ENCODE measurements around the gene TTLL9.

Gene TTLL9

DNA sequence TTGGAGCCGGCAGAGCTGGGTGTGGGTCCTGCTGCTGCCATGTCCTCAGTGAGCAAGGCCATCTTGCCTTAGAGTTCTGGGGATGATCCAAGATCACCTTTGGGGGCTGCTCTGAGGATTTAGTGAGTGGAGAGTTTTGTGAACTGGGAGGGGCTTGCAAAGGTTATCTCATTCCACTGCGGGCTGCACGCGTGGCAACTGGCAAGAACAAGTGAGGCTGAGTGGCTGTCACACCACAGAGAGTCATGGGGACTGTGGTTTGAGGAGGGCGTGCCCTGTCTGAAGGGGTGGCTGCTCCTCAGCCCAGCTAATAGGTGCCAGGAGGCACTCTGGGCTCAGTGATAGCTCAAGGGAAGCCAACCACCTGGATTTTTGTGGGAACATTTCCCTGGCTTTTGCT, 37.6 kb downstream of the TTLL9 start:
- Histone ChIP-seq H3K36me3 (replicated peaks in 1 of 2; ENCODE audit: control insufficient read depth in 2 of 2, insufficient read depth in 2 of 2, low read length in 2 of 2) (no peaks in the 10 kb centered on the region), H3K9ac (ENCODE audit: low read depth, low read length, poor library complexity) (no peak overlapping the region), H3K4ac (ENCODE audit: low read length) (no peak overlapping the region), H3K4me3 (ENCODE audit: low read length in 2 of 2) (no peak overlapping the region), H2AK5ac (ENCODE audit: low read depth, low read length) (peak overlapping the region; percentile 61), H2AFZ (ENCODE audit: low read length) (no peak overlapping the region), H2BK15ac (ENCODE audit: low read length) (no peak overlapping the region), H3K4me2 (ENCODE audit: insufficient read depth, low read length, poor library complexity, severe bottlenecking) (no peak overlapping the region), H2BK12ac (ENCODE audit: low read length) (no peak overlapping the region), H3K9me3 (replicated peaks in 1 of 2; ENCODE audit: control insufficient read depth in 2 of 2, insufficient read depth in 1 of 2, low read depth in 1 of 2, low read length in 2 of 2) (no peaks in the 10 kb centered on the region), H3K18ac (ENCODE audit: low read length) (no peak overlapping the region), H3K4me1 (ENCODE audit: control insufficient read depth in 2 of 2, insufficient read depth in 1 of 2, low read depth in 1 of 2, low read length in 2 of 2) (peaks cover 0 to 5% of the 10 kb centered on the region in 2 donors), H4K91ac (ENCODE audit: low read depth, low read length, poor library complexity) (no peak overlapping the region), H2BK120ac (ENCODE audit: low read depth, low read length) (no peak overlapping the region), H3K23ac (ENCODE audit: low read depth, low read length, poor library complexity) (no peak overlapping the region), H2BK5ac (ENCODE audit: low read length) (peak overlapping the region; percentile 10), H3K27ac (replicated peaks; ENCODE audit: low read length) (no peak overlapping the region), H4K8ac (ENCODE audit: low read depth, low read length) (no peak overlapping the region), H3K14ac (ENCODE audit: low read length) (no peak overlapping the region), H3K27me3 (ENCODE audit: control insufficient read depth in 3 of 3, insufficient read depth in 3 of 3, low read depth in 1 of 3, low read length in 3 of 3) (no peaks in the 10 kb centered on the region), H3K79me1 (ENCODE audit: low read depth, low read length) (no peaks in the 10 kb centered on the region)
- WGBS, 2 donors (ENCODE audit: extremely low coverage in 2 of 2, insufficient read length in 2 of 2, insufficient replicate concordance in 1 of 2): no CpG with 5 or more reads among the region's 5 CpGs
- no peak for DNase-seq (ENCODE audit: low spot score)

- H3K9me3 ChIP-seq (replicated peaks in 1 of 2; ENCODE audit: control insufficient read depth in 2 of 2, insufficient read depth in 1 of 2, low read depth in 1 of 2, low read length in 2 of 2): no peaks in the 10 kb centered on the region
- H2AFZ ChIP-seq (ENCODE audit: low read length): no peak overlapping the region
- no peak overlapping the region for H2BK12ac ChIP-seq (ENCODE audit: low read length)
- H4K8ac ChIP-seq (ENCODE audit: low read depth, low read length): no peak overlapping the region
- H3K4me1 ChIP-seq (ENCODE audit: control insufficient read depth in 2 of 2, insufficient read depth in 1 of 2, low read depth in 1 of 2, low read length in 2 of 2): peaks cover 0 to 5% of the 10 kb centered on the region in 2 donors
- peak overlapping the region; percentile 10 for H2BK5ac ChIP-seq (ENCODE audit: low read length)
- H2BK15ac ChIP-seq (ENCODE audit: low read length): no peak overlapping the region
- H2AK5ac ChIP-seq (ENCODE audit: low read depth, low read length): peak overlapping the region; percentile 61
- no peak overlapping the region for H4K91ac ChIP-seq (ENCODE audit: low read depth, low read length, poor library complexity)
- H3K23ac ChIP-seq (ENCODE audit: low read depth, low read length, poor library complexity): no peak overlapping the region
- H3K18ac ChIP-seq (ENCODE audit: low read length): no peak overlapping the region
- H3K14ac ChIP-seq (ENCODE audit: low read length): no peak overlapping the region
- no peaks in the 10 kb centered on the region for H3K79me1 ChIP-seq (ENCODE audit: low read depth, low read length)
- H3K9ac ChIP-seq (ENCODE audit: low read depth, low read length, poor library complexity): no peak overlapping the region
- no peak overlapping the region for H3K27ac ChIP-seq (replicated peaks; ENCODE audit: low read length)
- no peak overlapping the region for H3K4me3 ChIP-seq (ENCODE audit: low read length in 2 of 2)
- no peak overlapping the region for H3K4ac ChIP-seq (ENCODE audit: low read length)
- no peak overlapping the region for H3K4me2 ChIP-seq (ENCODE audit: insufficient read depth, low read length, poor library complexity, severe bottlenecking)
- no peak for DNase-seq (ENCODE audit: low spot score)
- no peaks in the 10 kb centered on the region for H3K27me3 ChIP-seq (ENCODE audit: control insufficient read depth in 3 of 3, insufficient read depth in 3 of 3, low read depth in 1 of 3, low read length in 3 of 3)
- no peak overlapping the region for H2BK120ac ChIP-seq (ENCODE audit: low read depth, low read length)
- no CpG with 5 or more reads among the region's 11 CpGs for WGBS, 2 donors (ENCODE audit: extremely low coverage in 2 of 2, insufficient read length in 2 of 2, insufficient replicate concordance in 1 of 2)
- H3K36me3 ChIP-seq (replicated peaks in 1 of 2; ENCODE audit: control insufficient read depth in 2 of 2, insufficient read depth in 2 of 2, low read length in 2 of 2): no peaks in the 10 kb centered on the region
Observed at GRCh38 chr20:31908424-31908823, 38.0 kb downstream of the TTLL9 start.

DNA sequence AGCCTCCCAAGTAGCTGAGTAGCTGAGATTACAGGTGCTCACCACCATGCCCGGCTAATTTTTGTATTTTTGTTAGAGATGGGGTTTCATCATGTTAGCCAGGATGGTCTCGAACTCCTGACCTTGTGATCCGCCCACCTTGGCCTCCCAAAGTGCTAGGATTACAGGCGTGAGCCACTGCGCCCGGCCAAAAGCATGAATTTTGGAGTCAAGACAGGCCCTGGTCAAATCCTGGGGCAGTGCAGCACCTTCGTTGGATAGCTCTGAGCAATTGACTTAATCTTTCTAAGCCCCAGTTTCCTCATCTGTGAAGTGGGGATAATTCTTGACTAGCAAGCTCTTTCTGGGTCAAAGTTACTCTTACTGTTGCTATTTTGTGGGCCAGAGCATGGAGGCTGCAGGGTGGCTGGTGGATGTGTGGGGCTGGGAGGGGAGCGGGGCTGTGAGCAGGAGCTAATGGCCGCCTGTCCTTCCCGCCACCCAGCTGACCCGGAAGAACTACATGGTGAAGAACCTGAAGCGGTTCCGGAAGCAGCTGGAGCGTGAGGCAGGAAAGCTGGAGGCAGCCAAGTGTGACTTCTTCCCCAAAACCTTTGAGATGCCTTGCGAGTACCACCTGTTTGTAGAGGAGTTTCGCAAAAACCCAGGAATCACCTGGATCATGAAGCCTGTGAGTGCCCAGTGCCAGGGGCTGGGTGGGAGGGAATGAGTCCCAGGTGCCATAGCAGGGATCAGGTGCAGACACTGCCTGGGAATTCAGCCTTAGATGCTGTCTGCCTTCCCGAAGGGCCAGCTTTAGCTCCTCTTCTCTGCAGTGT, 39.0 kb downstream of the TTLL9 start:
- H2BK5ac ChIP-seq (ENCODE audit: low read length): no peak overlapping the region
- no peak overlapping the region for H2AFZ ChIP-seq (ENCODE audit: low read length)
- no peak overlapping the region for H2AK5ac ChIP-seq (ENCODE audit: low read depth, low read length)
- H3K9me3 ChIP-seq (replicated peaks in 1 of 2; ENCODE audit: control insufficient read depth in 2 of 2, insufficient read depth in 1 of 2, low read depth in 1 of 2, low read length in 2 of 2): no peaks in the 10 kb centered on the region
- no peaks in the 10 kb centered on the region for H3K79me1 ChIP-seq (ENCODE audit: low read depth, low read length)
- H3K9ac ChIP-seq (ENCODE audit: low read depth, low read length, poor library complexity): no peak overlapping the region
- H3K27me3 ChIP-seq (ENCODE audit: control insufficient read depth in 3 of 3, insufficient read depth in 3 of 3, low read depth in 1 of 3, low read length in 3 of 3): no peaks in the 10 kb centered on the region
- DNase-seq (ENCODE audit: low spot score): no peak
- H3K4ac ChIP-seq (ENCODE audit: low read length): no peak overlapping the region
- no peak overlapping the region for H2BK12ac ChIP-seq (ENCODE audit: low read length)
- no peak overlapping the region for H3K4me2 ChIP-seq (ENCODE audit: insufficient read depth, low read length, poor library complexity, severe bottlenecking)
- WGBS, 2 donors (ENCODE audit: extremely low coverage in 2 of 2, insufficient read length in 2 of 2, insufficient replicate concordance in 1 of 2): no CpG with 5 or more reads among the region's 17 CpGs
- H3K14ac ChIP-seq (ENCODE audit: low read length): no peak overlapping the region
- no peak overlapping the region for H4K8ac ChIP-seq (ENCODE audit: low read depth, low read length)
- peaks cover 0 to 5% of the 10 kb centered on the region in 2 donors for H3K4me1 ChIP-seq (ENCODE audit: control insufficient read depth in 2 of 2, insufficient read depth in 1 of 2, low read depth in 1 of 2, low read length in 2 of 2)
- no peak overlapping the region for H3K23ac ChIP-seq (ENCODE audit: low read depth, low read length, poor library complexity)
- no peak overlapping the region for H2BK120ac ChIP-seq (ENCODE audit: low read depth, low read length)
- no peak overlapping the region for H2BK15ac ChIP-seq (ENCODE audit: low read length)
- H3K27ac ChIP-seq (replicated peaks; ENCODE audit: low read length): no peak overlapping the region
- no peak overlapping the region for H3K18ac ChIP-seq (ENCODE audit: low read length)
- no peak overlapping the region for H4K91ac ChIP-seq (ENCODE audit: low read depth, low read length, poor library complexity)
- no peaks in the 10 kb centered on the region for H3K36me3 ChIP-seq (replicated peaks in 1 of 2; ENCODE audit: control insufficient read depth in 2 of 2, insufficient read depth in 2 of 2, low read length in 2 of 2)
- H3K4me3 ChIP-seq (ENCODE audit: low read length in 2 of 2): no peak overlapping the region

- H3K9ac ChIP-seq (ENCODE audit: low read depth, low read length, poor library complexity): no peak overlapping the region
- no peaks in the 10 kb centered on the region for H3K79me1 ChIP-seq (ENCODE audit: low read depth, low read length)
- H3K4ac ChIP-seq (ENCODE audit: low read length): no peak overlapping the region
- no peak overlapping the region for H4K91ac ChIP-seq (ENCODE audit: low read depth, low read length, poor library complexity)
- no peaks in the 10 kb centered on the region for H3K36me3 ChIP-seq (replicated peaks in 1 of 2; ENCODE audit: control insufficient read depth in 2 of 2, insufficient read depth in 2 of 2, low read length in 2 of 2)
- WGBS, 2 donors (ENCODE audit: extremely low coverage in 2 of 2, insufficient read length in 2 of 2, insufficient replicate concordance in 1 of 2): no CpG with 5 or more reads among the region's 4 CpGs
- H2BK5ac ChIP-seq (ENCODE audit: low read length): no peak overlapping the region
- H2BK12ac ChIP-seq (ENCODE audit: low read length): no peak overlapping the region
- H2BK15ac ChIP-seq (ENCODE audit: low read length): no peak overlapping the region
- H3K23ac ChIP-seq (ENCODE audit: low read depth, low read length, poor library complexity): no peak overlapping the region
- H3K9me3 ChIP-seq (replicated peaks in 1 of 2; ENCODE audit: control insufficient read depth in 2 of 2, insufficient read depth in 1 of 2, low read depth in 1 of 2, low read length in 2 of 2): no peaks in the 10 kb centered on the region
- no peak overlapping the region for H3K4me2 ChIP-seq (ENCODE audit: insufficient read depth, low read length, poor library complexity, severe bottlenecking)
- H3K27ac ChIP-seq (replicated peaks; ENCODE audit: low read length): no peak overlapping the region
- no peaks in the 10 kb centered on the region for H3K27me3 ChIP-seq (ENCODE audit: control insufficient read depth in 3 of 3, insufficient read depth in 3 of 3, low read depth in 1 of 3, low read length in 3 of 3)
- H3K4me1 ChIP-seq (ENCODE audit: control insufficient read depth in 2 of 2, insufficient read depth in 1 of 2, low read depth in 1 of 2, low read length in 2 of 2): peaks cover 0 to 5% of the 10 kb centered on the region in 2 donors
- H3K14ac ChIP-seq (ENCODE audit: low read length): no peak overlapping the region
- H2AK5ac ChIP-seq (ENCODE audit: low read depth, low read length): no peak overlapping the region
- no peak overlapping the region for H3K4me3 ChIP-seq (ENCODE audit: low read length in 2 of 2)
- no peak overlapping the region for H2AFZ ChIP-seq (ENCODE audit: low read length)
- H3K18ac ChIP-seq (ENCODE audit: low read length): no peak overlapping the region
- H2BK120ac ChIP-seq (ENCODE audit: low read depth, low read length): no peak overlapping the region
- H4K8ac ChIP-seq (ENCODE audit: low read depth, low read length): no peak overlapping the region
- no peak for DNase-seq (ENCODE audit: low spot score)
Observed at GRCh38 chr20:31910071-31910803, 39.8 kb downstream of the TTLL9 start.

Measured in neuronal stem cell (in vitro differentiated cells).